Stimulated activated CD4-positive, alpha-beta T cell treated with anti-CD3 and anti-CD28 coated beads, Interleukin-15, amount 100 ng/mL, for 48 hours (primary cell): ENCODE results near the gene OSBPL6.

ENCODE experiments used
- DNase-seq, 2 donors: peaks; one replicate each; pipeline ENCODE4 v3.0.0-alpha.2; 2020; ENCODE audit warnings: low read depth in 2 of 2

Gene OSBPL6

DNA sequence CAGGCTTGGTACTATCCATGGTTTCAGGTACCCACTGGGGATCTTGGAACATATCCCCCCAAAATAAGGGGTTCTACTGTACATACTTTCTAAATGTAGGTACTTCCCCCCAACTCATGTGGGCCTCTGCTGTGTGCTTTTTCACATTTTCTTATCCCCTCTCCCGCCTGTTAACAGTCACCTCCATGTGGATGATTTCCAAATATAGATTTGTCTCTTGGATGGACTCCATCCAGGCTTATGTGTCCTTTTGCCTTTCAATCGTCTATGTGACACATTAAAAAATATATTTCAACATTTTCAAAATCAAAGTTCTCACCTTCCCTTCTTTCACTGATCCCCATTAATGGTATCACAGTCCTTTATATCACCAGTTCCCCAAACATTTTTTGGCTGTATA lies 44.4 kb downstream of the OSBPL6 start:
- DNase-seq: no peak

DNA sequence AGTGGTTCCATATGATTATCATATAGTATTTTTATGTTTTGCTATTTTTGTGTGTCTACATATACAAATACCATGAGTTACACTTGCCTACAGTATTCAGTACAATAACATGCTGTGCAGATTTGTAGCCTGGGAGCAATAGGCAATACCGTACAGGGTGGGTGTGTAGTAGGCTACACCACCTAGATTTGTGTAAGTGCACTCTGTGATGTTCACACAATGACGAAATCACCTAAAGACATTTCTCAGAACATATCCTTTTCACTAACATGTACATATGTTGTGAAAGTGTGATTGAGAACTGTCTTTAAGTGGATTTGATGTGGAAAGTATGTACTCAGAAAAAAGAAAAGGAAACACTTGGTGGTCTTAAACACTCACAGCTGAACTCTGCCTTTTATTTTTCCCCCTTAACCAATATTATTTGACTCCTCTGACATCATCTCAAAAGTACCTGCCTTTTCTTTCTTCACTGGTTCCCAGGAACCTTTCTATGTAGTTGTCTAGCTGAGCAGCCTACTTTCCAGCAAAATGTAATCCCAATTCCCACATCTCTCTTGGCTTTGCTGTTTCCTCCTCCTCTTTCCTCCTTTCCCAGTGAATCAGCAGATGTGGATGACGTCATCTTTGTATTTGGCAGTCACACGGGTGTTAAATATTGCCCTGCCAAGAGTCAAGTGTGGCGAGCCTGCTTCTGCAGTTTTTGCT lies 47.7 kb downstream of the OSBPL6 start:
- DNase-seq: no peak

DNA sequence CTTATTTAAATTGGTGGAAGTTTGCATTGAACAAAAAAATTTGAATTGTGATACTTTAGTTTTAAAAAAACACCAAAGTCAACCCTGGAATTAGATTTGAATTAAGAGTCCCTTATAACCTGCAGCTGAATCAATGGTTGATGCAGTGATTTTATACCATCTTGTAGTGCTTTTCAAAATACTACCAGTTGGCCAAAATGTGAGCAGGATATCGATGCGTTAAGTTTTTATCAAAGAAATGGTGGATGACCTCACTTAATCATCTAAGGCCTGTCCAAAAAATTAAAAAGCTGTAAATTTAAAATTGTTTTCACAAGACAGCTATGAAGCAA lies 48.2 kb downstream of the OSBPL6 start:
- DNase-seq: no peak

DNA sequence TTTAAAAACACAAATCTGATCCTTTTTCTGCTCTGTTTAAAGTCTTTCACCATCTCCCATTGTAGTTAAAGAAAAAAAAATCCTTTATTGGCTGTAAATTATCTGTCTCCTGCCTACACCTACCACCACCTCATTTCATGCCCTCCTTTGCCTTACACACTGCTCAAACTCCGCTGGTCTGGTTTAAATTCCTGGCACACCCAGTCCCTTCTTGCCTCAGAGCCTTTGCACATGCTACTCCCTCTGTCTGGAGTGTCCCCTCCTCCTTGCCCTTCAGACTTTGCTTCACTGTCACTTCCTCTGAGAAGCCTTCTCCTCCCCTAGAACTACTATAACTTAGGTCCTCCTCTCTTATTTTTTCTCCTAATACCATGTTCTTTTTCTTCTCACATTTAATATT lies 49.6 kb downstream of the OSBPL6 start:
- DNase-seq: no peak

DNA sequence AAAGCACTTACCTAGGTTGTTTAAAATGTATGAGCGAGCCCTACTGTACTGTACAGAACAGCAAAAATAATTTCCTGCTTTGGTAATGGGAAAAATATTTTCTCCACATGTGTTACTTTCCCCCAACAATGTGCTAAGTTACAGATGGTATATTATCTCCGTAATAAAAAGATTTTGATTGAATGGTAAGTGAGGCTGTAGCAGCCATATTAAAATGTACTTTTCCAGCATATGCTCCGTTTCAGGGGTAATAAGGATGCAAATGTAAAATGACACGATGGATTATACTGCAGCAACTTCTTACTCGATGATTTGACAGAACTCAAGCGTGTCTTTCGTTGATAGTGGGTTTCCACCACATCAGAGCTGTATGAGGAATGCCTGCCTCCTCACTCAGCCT lies 50.5 kb downstream of the OSBPL6 start:
- DNase-seq: no peak

DNA sequence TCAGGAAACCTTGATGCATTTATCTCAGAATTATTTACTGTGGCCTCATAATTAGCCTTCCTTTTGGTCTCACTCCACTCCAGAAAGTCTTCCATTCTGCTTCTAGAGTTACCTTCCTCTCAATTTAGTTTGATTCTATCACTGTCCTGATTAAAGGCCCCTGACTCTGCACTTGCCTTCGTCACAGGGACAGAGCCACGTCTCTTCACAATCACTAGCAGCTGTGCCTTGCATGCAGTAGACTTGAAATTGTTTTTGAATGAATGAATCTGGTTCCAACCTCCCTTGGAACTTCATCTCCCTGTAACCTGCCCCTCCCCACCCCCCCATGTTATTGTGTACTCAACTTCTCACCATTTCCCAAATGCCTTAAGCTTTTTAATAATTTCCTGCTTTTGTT lies 52.4 kb downstream of the OSBPL6 start:
- DNase-seq: no peak

DNA sequence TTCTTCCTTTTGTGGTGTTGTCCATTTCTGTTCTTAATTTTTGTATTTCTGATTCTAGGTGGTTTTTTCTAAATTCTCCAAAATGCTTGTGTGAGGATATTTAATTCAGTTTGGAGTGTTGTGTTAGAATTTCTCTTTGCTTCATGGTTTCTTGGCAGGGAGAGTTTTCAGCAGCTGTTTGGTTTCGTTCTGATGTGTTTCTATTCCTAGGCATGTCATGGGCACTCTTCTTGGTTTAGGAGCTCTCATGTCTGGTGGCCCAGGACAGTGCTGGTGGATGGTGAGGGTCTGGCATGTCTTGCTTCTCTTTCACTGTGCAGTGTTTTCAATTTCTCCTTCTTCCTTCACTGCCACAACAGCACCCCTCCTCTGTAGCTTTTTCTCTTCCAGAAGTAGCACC lies 52.9 kb downstream of the OSBPL6 start:
- no peak for DNase-seq

DNA sequence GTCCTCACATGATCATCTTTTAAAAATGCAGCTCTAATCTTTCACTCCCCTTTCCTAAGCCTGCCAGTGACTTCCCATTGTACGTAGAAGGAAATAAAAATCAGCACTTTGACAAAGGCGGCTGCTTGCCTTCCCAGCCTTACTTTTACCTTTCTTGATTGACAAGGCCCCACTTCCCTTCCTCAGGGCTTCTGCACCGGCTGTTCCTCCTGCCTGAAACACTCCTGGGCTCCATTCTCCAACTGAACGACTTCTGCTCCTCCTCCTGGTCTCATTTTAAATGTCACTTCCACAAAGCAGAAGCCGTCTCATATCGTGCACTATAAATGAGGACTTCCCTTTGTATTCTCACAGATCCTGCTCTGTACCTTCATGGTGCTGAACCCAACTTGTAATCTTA lies 56.1 kb downstream of the OSBPL6 start:
- DNase-seq: no peak

DNA sequence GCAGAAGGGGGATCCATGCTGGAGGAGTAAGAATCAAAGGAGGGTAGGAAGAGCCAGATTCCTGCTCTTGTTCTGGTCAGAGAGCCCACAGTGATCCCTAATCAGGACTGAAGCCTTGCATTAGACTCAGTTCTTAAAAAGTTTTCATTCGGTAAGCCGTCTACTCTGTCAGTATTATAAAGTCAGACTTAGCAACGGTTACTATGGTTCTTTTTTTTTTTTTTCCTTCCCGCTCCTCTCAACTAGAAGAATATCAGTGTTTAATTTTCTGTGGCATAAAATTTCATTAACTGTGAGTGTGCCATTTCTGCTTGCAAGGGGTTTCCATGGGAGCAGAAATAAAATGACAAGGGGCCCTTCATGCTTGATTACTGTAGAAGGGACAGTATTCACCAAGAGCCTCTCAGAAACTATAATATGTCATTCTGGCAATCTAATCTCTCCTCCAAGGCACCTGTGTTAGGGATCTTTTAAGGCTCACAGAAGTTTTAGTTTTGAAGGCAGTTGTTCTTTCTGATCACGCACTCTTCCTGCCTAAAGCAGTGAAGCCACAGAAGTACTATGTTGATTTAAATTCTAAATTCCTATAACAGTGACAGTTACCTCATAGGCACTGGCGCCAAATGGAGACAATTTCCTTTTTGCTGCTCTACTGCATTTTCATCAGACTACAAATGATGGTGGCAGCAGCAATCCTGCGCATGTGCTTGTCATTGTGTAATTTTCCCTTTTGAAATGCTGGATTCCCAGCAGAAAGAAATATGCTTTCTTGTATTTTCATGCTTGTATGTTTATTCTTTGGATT lies 57.0 kb downstream of the OSBPL6 start:
- no peak for DNase-seq

DNA sequence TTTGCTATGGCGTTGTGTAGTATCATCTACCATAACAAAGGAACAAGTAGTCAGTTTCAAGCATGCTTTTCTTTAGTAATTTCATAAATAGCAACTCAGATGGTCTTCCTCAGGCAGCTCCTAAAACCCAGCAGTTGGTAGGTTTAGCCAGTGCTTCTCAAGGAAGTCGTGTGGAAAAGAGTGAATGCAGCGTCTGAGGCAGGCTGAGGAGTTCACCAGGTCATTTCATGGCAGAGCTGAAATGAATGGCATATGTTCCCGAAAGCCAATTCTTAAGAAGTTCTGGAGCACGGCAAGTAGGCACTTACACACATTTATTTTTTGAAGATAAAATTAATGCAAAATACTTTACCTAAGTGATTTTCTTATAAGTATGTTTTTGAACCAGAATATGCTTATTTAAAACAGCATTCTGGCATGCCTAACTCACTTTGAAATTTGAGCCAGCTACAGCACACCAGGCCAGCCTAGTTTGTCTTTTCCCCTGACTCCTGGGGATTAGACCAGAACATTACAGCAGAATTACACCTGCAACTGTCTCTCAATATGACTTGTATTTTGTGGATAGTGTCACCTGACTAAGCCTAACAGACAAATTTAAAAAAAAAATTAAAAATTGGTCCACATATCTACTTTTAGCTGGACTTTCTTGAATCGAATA lies 62.2 kb downstream of the OSBPL6 start:
- DNase-seq: no peak

DNA sequence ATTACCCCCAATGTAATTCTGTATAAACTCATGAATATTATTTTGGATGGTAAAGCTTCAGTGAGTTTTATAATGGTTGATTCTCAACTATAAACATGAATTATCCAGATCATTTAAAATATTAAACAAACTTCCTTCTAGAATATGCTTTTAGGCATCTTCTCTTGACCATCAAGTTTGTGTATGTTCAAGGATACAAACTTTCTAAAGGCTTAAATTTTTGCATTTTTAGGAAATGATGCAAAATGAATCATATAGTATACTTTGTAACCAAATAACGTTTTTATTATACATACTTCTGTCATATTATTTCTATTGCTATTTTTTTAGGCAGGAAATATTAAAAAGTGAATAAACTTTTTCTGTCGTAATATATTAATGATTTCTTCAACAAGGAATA lies 62.8 kb downstream of the OSBPL6 start:
- no peak for DNase-seq

DNA sequence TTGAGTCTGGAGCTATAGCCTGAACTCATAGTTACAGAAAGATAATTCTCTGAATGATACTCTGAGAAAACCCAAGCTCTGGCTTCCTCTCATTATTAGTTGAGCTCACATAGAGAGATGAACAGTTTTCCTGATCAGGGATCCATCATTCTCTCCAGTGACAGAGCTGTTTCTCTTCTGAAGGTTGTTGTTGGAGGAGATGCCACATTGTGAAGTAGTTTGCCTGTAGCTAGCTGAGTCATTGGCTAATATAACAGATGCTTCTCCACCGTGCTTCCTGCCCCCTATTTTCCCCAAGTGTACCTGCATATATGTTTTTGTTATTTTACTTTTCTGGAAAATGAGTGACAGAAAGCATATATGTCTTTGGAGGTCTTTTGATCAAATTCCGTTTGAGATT lies 64.6 kb downstream of the OSBPL6 start:
- DNase-seq: no peak

DNA sequence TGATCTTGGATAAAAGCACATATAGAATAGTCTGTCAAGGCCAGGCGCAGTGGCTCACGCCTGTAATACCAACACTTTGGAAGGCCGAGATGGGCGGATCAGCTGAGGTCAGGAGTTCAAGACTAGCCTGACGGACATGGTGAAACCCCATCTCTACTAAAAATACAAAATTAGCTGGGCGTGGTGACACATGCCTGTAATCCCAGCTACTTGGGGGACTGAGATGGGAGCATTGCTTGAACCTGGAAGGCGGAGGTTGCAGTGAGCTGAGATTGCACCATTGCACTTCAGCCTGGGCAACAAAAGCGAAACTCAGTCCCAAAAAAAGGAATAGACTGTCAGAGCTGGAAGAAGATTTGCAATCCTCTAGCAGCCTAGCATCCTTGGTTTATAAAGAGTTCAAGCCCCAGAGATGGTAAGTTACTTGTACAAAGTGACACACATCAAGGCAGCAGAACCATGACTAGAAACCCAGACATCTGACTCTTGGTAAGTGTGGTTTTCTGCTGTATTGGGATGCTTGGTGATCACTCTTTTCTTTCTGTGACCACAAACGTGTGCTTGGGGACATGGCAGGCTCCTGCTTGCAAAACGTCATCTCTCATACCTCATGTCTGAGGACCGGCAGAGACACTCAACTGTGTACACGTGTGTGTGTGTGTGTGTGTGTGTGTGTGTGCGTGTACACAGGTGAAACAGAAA lies 69.0 kb downstream of the OSBPL6 start:
- DNase-seq: no peak

DNA sequence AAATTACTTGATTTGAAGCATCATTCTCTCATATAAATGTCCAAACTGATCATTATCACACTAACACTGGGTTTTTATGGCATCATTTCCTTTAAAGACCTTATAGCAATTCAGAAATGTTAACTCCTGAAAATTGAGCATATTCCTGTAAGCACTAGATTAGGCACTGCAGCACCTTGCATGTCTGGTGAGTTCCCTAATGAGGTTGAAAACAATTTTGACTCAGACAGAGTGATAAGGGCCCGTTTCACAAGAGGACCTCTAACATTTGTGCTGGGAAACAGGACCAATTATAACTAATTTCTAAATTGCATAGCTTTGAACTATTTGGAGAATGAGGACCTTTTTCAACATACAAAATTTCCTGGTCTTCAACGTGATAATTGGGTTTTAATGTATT lies 69.9 kb downstream of the OSBPL6 start:
- DNase-seq: no peak

DNA sequence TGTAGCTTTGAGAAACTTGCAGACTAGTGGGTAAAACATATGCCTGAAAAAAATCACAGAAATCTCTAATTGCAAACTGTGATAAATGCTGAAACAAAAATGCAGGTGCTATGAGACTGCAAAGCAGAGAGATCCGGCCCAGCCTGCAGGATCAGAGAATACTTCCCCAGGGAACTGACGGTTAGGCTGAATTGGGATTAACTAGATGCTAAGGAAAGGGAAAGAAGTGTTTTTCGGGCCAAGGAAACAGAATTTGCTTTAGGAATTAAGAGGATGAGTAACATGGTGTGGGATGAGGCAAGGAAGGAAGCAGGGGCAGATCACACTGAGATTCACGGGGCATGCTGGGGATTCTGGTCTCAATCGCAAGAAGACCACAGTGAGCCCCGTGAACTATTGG lies 71.5 kb downstream of the OSBPL6 start:
- no peak for DNase-seq

DNA sequence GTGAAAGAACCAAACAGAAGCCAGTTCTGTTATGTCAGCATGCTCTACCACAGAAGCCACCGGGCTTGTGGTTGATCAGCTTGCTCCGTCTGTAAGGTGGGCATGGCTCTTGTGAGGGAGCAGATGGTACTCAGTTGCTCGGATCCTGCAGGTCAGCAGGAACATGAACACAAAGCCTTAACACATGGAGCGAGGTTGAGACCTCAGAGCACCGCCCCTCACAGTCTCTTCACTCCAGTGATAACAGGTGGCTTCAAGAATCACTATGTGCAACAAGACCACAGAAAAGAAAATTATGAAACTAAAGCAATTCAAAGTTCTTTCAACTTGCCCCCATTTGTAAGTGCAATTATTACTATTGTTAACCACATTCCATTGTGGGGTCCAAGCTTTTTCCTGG lies 72.1 kb downstream of the OSBPL6 start:
- no peak for DNase-seq

DNA sequence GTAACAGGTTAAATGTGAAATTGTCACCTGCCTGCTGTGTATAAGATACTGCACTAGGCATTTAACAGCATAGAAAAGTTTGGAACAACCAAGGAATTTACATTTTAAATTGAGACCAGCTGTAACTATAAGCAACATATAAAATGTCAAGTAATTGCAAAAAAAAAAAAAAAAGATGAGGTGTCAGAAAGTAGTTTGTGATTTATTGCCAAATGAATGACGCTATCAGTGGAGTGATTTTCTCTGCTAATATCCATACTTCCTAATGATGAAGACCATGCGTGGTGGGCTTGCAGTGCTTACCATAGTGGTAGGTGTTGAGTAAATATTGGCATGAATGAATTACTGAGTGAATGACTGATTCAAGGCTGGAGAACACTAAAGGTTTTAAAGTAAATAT lies 73.3 kb downstream of the OSBPL6 start:
- DNase-seq: no peak

DNA sequence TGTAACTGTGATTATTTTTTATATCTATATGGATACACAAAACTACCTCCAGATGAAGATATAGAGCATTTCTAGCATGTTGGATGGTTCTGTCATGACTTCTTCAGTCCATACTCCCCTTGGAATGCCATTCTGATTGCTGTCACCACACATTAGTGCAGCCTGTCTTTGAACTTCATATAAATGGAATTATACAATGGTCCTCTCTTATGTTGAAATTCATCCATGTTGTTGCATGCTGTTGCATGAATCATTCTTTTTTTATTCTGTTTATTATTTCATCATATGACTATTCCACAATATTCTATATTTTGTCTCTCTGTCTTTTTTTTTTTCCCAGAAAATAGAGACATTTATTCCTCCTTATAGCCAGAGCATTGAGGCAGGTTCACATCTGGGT lies 74.1 kb downstream of the OSBPL6 start:
- no peak for DNase-seq

DNA sequence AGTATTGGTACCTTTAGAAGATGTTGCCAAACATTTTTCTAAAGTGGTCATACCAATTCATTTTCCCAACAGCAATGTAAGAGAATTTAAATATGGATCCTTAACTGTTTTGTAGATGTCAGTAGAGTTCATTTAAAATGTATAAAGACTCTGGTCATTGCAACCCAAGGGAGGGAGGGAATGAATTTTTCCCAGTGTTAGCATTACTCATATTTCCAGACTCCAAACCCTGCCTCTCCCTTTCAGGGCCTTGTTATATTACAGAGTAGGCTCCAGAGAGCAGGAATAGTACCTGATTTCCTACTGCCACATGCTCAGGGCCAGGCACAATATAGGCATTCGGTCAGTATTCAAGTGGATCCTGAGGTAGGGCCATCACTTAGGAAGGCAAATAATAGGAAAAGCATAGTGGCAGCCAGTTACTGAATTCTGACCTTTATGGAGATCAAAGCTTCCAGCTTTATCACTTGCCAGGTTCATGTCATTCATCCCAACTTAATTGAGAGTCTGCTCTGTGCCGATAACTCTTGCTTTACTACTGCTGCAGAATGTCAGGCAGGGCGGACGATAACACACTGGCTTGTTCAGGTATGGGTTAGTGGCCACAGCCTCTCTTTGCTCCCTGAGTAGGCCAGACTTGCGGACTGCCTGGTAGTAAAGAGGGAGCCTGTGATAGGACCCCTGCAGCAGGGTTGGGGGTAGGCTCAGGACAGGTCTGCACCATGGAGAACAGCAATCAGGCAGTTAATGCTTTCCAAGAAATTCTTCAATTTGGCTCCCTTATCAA lies 75.3 kb downstream of the OSBPL6 start:
- DNase-seq: no peak

DNA sequence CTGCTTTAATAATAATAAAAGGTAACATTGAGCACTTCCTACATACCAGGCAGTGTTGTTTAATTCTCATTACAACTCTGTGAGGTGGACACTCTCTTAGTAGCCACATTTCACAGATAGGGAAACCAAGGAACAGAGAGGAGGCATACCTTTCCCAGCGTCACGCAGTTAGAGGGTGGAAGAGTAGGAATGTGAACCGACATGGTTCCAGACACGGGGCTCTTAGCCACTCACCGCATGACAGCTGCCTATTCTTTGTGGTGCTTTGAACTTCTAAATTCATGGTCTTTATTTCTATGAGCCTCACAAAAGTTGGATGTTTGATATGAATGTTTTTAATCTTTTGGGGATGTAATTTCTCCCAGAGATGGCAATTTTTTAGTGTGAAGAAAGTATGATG lies 76.0 kb downstream of the OSBPL6 start:
- DNase-seq: no peak

DNA sequence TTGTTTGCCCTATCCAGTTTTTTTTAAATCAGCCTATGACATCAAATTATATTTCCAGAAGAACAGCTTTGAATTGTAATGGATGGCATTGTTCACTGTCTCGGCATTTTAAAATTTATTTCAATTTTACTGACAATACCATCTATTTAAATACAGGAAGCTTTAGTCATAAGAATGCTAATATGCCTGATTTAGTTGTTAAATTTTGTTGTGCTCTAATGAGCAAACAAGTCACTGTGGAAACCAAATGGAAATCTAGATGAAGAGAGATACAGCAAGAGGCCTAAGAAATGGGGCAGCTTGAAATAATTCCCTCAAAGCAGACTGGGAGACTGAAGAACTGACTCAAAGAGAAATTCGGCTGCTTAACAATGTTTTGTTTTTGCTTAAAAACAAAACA lies 76.8 kb downstream of the OSBPL6 start:
- no peak for DNase-seq
